Dedifferentiated amniotic fluid mesenchymal stem cell (primary cell): ENCODE results near the gene NHSL2.

ENCODE experiments used
- DNase-seq: peaks from one replicate; pipeline ENCODE4 v3.0.0-alpha.2; 2016; ENCODE audit errors: extremely low spot score

NHSL2 gene

DNA sequence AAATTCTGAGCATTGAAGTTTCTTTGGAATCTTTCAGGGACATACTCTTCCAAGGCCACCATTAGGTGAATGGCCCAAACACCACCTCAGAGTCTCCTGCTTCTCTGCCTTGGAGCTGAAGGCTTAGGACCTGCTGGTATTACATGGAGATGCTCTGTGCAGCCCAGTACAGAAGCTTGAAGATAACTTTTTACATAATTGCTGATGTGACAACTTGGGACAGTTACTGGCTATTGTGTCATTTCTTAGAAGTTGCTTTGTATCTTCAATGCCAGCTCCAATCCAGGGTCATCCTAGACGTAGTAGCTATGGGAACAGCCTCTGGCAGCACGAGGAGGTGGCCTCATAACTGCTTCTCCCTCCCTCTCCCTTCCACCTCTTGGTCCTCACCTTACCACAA is 160.6 kb downstream of the NHSL2 start:
- no peak for DNase-seq

DNA sequence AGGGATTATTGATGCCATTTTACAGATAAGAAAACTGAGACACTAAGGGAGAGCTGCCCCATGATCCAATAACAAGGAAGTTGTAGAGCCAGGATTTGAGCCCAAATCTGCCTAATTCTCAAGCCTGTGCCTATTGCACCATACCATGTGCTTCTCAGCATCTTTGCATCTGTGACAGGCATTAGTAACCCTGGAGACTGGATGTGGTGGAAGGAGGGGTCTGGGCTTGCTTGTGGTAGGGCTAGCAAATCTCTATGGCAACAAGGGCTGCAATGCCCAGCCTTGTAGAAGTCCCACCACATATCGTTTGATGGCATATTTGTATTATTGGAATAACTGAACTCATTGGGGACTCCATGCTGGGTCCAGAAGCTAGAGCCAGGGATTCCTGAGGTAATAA is 163.0 kb downstream of the NHSL2 start:
- no peak for DNase-seq

DNA sequence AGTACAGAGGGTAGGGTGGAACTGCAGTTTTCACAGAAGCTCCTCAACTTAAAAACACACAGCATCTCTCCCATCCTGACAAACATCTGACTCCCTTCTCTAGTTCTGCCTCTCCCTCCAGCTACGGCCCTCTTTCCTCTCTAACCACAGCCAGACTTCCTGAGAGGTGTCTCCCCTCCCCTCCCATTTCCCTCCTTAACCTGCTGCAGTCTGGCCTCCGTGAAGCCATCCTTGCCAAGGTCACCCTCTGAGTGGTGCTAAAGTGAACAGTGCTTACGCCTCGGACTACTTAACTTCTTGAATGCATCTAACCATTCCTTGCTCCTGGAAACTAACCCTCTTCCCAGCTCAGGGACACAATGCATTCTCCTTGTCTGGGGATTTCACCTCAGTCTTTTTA is 167.8 kb downstream of the NHSL2 start:
- DNase-seq, result no peak

DNA sequence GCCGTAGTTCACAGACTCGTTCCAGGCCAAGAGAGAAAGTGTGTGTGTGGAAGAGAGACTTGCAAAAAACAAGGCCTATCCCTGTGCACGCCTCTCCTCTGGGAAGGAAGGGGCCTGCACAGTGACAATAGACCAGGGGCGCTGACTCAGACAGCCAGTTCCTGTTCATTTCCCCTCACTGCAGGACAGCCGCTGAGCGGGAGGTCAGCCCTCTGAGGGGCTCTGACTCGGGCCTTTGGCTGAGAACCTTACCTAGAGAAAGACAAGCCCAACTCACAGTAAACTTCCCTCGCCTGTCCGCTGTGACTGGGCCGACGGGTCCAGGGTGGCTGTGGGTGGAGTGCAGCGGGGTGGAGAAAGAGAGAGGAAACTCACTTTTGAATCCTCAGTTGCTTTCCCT is 169.0 kb downstream of the NHSL2 start:
- no peak for DNase-seq

DNA sequence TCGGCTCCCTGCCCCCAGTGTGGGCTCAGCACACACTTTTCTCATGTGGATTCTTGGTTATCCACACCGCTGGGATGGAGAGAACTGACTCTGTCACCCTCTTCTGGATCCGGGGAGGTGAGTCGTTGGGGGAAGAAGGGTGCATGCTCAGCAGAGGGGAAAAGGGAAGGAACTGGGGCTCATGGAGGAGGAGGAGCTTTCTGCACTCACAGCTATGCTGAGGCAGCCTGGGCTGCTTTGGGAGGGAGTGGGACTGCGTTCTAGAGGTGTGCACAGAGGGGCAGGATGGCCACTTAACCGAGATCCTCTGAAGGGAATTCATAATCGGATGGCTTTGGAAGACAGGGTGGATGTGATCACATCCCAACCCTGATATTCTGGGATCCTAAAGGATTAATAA is 169.5 kb downstream of the NHSL2 start:
- no peak for DNase-seq

DNA sequence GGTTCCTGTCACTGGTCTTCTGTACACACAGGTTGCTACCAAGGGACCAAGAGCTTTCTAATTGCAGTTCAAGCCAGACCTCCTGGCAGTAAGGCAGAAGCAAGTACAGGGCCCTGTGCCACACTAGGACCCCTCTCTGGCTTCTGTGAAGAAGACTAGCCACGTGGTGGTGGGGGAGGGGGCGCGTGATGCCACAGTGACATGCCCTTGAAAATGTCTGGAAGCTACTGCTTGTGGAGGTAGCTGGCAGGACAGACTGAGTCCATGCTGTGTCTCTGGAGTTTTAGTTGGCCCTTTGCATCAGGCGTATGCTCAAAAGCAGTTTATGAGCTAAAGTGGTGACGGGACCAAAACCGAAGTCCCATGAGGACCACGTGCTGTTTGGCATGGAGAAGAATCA is 170.2 kb downstream of the NHSL2 start:
- no peak for DNase-seq

DNA sequence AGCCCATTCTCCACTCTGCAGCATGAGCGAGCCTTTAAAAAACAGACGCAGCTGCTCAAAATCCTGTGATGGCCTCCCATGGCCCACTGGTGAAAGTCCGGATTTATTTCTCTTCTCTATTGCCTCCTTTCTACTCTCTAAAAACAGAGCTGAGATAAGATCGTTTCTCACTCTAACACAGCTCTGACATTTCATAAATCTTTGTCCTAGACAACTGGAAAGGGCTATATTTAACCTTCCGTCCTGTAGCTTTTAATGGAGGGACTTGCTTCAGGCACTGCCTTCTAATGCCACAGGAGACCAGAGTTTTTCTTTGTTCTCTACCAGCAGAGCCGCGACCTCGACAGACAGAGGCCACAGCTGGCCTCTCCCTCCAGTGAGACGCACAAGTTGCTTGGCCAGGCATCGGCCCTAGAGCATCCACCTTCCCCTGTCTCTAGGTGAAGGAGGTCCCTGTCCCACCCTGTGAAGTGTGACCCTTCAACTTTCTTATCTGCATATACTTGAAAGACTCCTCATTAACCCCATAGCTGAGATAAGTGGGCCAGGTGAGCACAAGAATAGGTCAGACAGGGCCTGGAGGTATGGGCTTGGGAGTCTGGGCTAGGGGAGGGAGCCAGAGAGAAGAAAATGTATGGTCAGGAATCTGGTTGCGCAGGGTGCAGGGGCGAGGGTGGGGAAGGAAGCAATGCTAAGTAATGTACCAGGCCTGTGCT is 171.1 kb downstream of the NHSL2 start:
- DNase-seq, result no peak

DNA sequence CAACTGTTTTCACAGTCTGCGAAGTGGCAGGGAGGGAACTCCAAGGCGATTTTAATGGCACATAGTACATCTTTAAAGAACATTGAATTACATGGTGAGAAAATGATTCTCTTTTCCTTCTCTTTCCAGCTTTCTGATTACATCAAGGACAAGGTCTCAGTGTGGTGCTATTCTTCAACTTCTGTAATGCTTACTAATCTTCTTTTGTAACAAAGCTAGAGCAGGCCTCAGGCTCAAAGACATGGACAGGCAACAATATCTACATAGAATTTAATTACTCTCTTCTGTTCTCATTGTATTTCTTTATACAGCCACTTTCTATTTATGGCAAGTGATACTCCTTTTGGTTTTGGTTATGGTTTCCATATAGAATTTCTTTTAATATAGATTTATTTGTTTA is 172.6 kb downstream of the NHSL2 start:
- DNase-seq, result no peak

DNA sequence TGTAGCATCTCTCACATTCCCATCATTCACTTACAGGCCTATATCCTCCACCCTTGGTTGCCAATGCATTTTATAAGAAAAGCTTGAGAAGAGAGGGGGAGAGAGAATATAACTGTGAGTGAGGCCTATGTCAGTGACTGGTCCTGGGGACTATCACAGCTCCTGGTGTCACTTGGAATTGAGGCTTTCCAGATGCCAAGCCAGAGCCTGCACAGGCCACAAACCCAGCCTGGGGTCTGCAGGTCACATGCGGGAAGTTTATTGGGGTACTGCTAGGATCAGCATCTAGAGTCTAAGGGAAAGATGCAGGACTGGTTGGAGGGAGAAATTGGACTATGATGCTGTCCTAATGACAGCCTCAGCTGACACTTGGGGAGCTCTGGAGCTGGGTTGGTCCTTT is 173.5 kb downstream of the NHSL2 start:
- no peak for DNase-seq

DNA sequence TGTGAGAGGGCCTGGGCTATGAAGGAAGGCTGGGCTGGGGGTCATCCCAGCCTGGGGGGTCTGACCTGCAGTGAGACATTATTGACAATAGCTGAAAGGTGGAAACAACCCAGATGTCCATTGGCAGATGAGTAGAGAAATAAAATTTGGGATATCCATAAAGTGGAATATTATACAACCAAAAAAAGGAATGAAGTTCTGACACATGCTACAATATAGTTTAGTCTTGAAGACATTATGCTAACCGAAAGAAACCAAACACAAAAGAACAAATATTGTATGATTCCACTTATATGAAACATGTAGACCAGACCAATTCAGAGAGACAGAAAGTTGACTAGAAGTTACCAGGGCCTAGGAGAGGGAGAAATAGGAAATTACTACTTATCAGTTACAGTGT is 176.3 kb downstream of the NHSL2 start:
- DNase-seq, result no peak

DNA sequence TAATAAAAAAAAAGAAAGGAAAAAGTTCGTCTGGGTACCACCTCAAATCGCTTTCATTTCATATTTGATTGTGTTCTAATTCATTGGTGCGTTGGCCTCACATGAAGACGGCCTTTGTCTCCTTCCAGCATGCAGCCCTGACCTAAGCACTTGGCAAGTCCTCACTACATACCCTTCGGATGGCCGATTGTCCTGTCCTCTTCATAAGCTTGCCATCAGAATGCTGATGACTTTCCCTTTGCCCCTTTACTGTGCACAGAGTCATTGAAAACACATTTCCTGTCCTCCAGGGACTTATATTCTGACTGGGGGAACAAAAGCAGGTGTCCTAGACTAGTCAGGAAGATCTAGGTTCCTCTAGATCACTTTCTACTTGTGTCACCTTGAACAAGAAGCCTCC is 178.1 kb downstream of the NHSL2 start:
- no peak for DNase-seq

DNA sequence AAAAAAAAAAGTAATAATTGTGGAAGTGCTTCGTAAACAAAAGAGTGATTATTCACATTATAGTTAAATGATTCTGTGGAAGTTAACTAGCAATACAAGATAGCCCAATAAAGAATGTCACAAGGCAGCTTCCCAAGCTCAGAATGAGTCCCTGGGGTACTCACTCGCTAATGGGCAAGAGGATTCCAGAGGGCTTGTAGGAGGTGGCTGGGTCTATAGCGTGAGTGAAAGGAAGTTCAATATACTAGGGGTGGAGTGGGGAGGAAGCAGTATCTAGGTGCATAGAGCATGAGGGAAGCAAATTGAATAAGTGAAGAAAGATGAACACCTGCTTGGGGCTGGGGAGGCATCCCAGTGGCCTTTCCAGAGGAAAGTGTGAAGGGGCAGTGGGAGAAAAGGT is 178.6 kb downstream of the NHSL2 start:
- no peak for DNase-seq

DNA sequence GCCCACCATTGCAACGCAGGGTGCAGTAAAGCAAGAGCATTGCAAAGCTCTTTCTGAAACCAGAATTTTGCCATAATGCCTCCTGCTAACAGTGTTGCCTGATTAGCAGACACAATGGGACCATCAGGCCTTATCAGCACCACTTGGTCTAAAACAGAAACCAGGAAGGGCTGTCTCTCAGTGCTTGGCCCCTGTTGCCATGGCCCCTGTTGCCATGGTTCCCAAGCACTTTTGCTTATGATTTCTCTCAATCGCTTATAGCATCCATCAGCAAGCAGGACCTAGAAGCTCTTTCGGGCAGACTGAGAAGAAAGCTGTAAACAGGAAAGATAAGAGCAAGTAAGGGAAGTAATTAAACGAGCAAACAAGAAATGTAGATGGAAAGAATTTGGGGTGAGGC is 184.2 kb downstream of the NHSL2 start:
- no peak for DNase-seq

DNA sequence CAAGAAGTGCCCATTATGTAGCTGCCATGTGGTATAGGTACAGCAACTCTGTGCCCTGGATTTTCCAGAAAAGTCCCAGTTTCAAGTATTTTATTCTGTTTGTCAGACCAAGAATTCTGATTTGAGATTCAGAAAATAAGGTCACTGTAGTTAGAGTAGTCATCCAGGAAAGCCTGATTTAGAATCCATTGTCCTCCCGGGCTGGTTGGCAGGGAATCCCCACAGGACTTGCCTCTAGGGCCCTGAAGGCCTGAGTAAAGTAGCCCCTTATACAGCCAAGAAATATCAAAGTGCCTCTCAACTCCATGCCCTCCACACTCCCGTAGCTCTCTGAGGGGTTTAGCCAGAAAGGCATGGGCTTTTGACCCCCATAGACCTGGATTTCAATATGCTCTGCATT is 184.7 kb downstream of the NHSL2 start:
- no peak for DNase-seq

DNA sequence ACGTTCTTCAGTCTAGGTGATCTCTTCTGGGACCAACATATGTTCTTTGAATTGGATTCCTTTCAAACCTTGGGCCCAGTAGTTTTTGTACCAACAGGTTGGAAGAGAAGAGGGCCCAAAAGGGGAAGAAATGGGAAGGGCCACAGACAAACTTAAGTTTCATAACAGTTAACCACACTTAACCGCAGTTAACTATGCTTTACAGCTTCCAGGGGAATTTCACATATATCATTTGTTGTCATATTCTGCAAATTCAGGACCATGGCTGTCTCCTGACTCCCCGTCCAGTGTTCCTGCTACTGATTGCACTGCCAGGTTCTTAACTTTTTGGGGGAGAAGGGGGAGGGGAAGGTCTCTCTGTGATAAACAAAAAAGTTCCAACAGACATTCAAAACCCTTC is 186.5 kb downstream of the NHSL2 start:
- no peak for DNase-seq

DNA sequence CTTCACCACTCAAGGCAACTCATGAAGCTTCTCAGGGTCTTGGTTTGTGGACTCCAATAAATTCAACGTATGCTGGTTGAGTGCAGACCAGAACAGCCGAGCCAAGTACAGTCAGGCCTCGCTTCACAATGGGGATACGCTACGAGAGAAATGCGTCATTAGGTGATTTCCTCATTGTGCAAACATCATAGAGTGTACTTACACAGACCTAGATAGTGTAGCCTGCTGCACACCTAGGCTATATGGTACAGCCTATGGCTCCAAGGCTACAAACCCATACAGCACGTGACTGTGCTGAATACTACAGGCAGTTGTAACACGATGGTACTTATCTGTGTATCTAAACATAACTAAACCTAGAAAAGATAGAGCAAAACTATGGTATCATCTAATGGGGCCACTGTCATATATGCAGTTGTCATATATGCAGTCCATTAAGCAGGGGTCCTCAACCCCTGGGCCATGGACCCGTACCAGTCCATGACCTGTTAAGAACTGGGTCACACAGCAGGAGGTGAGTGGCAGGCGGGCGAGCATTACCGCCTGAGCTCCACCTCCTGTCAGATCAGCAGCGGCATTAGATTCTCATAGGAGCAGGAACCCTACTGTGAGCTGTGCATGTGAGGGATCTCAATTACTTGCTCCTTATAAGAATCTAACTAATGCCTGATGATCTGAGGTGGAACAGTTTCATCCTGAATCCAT is 189.6 kb downstream of the NHSL2 start:
- no peak for DNase-seq

DNA sequence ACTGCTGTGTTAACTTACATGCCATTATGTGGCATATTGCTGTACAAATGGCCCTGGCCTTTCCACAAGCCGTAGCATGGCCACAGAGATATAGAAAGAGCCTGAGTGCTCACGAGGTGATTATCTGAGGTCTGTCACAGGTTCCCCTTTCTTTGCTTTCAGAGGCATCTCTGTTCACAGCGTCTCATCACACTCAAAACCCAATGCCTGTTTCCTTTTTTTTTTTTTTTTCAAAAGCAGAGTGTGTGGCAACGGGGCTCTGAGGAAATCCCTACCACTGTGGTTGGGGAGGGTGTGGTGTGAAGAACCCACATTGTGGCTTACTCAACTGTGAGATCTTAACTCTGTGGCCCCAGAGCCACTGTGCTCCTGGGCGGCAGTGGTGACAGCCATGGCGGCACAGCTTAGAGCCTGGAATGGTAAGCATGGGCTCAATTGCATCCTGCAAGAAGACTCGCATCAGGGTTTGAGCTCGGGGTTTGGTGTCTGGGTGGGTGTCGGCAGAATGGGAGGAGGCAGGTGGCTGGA is 190.2 kb downstream of the NHSL2 start:
- DNase-seq, result no peak

DNA sequence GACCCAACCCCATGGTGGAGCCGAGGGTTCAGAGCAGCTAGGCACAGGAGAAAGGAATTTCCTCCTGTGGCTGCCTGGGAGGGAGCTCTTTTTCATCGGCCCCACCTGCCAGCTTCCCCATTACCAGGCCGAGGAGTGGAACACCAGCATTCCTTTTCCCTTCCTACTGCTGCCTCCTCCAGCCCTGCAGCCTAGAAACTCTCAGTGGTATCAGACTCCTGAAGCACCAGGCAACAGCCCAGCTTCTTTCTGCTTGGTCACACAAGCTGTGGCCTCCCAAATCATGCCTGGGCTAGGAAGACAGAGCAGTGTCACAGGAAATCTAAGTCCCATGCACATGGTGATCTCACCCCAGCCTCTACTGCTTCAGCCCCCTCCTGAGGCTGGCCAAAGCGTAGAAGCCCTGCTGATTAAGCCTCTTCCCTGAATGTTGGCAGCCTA is 191.0 kb downstream of the NHSL2 start:
- DNase-seq, result no peak

DNA sequence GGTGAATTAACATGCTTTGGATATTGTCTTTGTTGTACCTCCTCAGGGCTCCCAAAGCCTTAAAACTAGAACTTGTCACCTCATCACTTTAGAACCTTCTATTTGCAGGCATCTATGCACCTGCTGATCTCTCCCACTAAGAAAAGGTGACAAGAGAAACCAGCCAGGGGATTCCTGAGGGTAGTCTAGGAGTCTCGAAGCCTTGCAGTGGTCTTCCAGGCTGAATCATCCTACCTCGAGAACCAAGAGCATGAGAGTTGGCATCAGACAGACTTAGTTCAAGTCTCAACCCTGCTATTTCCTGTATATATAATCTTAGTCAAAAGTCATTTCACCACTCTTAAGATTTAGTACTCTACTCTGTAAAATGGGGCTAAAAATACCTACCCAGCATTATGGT is 191.5 kb downstream of the NHSL2 start:
- DNase-seq, result no peak

DNA sequence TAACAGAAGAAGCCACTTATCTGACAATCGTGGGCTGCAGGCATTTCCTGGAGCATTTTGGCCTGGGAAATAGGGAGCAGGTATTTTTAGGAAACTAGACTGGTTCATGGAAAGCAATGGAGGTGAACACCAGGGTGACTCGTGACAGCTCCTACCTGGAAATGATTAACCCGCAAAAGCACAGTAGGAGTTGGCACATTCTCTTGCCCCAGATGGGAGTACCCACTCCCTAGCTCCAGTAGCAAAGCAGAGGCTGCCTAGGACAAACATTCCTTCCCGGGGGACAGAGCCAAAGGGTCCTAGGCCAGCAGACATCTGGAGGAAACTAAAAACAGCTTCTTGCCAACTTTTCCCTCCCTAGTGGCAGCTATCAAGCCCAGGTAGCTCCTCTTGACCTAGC is 192.1 kb downstream of the NHSL2 start:
- DNase-seq, result no peak

DNA sequence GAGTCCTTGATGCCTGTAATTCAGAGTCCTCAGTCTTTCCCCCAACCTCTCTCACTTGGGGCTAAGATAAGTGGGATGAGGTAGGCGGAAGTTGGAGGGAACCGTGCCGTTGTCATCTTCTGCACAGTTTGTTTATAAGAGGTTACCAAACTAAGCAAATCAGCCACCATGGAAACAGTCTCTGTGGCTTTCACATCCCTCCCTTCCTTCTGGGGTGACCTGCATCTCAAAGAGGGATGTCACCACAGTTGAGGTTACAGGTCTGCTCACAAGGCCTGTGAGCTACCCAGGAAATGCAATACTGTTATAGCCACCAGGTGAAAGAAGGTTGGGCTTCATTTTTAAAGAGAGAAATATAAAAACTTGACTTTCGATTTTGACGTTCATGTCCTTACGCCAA is 194.8 kb downstream of the NHSL2 start:
- DNase-seq, result no peak

DNA sequence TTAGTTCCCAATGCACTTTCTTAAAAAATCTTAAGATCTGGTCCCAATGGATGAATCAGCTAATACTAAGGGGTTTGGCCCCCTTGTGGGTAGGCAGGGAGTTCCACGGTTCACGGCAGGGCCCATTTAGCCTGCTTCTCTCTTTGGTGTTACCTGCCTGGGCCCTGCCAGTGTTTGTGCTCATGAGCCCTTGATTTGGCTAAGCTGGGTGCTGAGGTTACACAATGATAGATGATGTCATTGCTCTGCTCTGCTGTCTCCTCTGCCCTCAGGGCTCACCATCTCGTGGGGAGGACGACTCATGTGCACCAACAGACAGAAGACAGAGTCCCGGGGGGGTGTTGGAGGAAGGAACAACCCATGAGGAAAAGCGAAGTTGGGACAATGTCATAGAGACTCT is 196.7 kb downstream of the NHSL2 start:
- no peak for DNase-seq

DNA sequence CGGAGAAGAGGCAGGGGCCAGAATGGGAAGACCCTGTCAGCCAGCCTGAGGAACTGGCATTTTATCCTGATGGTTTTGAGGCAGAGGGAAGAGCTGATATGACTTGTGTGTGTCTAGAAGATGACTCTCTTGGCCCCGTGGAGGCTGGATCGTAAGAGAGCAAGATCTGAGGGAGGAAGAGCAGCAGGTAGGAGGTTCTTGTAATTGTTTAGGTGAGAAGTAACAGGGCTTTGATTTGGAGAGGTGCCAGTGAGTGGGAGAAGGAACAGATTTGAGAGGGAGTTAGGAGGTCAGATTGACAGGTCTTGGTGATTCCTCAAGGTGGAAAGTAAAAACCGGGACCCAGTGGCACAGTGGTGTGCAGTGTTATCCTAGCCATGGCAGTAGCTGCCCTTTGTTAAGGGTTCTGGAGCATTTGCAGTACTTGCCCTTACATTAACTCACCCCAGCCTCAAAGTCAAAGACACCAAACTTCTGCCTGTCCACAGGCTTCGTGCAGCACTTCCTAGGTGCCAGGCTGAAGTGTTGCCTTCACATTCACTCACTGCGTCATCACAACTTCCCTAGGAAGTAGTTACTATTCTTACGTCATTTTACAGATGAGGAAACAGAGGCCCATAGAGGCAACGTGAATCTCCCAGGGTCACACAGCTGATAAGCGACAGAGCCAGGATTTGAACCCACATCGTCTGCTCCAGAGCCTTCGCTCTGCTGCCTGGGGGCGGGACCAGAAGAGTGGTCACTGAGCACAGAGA is 197.4 kb downstream of the NHSL2 start:
- no peak for DNase-seq
